GM18870 (cell line): ENCODE results near the gene NCOA1.
"Not testable (repeated sequence)": the region's sequence is repeated elsewhere in the genome, so short reads cannot be mapped to it uniquely, and the experiment has no call there.

Experiments
- ATAC-seq: cut with Tn5 transposase; IDR thresholded peaks from one replicate; pipeline ENCODE4 v1.9.1; 2021; ENCODE audit warnings: moderate library complexity; ENCODE audit not compliant: unreplicated experiment

Gene NCOA1

DNA sequence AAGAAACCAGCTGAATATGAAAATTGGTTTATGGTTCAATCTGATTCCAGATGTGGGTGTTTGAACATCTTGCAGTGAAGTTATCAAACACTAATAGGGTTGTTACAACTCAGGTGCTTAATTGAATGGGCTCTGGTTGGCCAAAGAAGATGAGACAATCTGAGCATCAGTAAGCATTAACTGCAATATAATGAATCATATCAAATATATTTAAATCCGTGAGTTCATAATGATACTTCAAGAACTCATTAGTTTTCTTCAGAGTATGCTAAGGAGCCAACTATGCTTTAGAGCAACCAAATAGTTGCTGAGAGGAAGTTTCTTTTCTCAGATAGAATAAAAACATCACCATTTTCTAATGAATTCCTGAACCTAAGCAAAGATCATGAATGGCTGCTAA, 79.2 kb downstream of the NCOA1 start:
- no peak for ATAC-seq

DNA sequence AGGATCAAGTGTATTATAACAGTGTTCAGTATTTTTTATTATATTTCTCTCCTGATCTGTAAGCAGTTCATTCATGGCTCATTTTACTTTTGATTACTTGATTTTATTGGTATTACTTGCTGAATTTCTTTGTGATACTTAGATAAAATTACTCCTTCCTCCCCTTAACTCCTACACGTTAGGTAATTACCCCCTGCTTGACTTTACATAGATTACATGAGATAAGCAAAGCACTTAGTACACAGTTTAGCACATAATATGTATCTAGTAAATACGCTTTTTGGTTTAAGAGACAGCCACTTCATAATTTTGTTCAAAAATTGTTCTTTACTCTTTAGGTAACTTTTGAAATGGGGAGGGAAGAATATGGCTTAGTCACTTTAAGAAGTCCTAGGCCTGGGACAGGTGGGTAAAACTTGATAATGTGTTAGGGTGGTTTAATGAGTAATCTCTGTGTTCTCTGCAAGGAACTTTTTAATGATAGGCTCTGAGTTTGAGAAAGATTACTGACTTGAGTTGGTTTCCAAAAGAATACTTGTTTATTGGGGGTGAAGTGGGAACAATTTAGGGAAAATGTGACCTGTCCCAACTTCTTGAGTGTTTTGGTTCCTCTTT, 80.9 kb downstream of the NCOA1 start:
- ATAC-seq, result no peak

DNA sequence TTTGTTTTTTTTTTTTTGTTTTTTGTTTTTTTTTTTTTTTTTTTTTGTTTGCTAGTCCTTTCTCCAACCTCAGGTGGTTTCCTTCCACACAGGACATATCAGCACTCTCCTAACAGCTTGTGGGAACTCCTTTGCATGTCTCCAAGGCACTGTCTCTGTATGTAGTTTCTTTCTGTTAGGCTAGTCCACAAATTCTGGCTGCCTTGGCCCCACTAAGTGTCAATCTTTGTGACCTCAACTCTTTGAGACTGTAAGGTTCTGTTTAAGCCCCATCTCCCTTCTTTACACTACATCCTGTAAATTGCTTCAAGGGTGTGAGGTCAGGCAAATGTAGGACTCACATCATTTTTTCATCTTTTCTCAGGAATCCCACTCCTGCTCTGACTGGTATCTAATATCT, 85.1 kb downstream of the NCOA1 start:
- ATAC-seq, result no peak

DNA sequence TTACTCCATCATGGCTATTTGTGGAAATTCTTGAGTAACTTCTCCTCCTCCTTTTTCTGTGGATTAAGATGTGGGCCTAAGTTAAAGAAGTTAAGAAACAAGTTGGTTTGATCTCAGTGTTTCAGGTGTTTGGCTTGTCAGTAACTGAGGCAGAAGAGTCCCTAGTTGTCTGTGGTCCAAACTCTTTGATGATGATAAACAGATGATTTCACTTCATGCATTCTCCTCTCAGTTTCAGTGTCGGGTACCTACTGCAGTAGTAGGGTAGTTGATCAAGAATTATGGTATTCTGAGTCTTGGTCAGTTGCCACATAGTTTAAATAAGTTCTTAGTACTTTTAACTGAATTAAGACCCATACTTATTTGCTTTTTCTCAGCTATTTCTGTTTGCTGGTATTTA, 85.6 kb downstream of the NCOA1 start:
- ATAC-seq, result no peak

DNA sequence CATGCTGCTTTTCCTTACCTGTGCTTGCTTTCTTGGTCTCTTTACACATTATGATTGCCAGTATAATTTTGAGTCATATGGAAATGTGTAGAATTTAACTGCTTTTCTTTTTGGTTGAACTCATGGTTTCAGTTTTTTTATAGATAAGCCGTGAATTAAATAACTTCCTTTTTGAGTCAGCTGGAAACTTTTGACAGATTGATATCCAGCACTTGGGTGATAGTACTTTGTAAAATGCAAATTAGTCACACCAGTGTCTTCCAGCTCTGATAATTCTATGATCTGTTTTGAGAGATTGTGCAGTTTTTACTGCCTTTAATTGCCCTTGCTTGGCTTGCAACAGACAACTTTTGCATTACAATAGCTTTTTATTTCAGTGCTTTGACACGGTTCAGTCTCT, 86.4 kb downstream of the NCOA1 start:
- peak; percentile 77 for ATAC-seq

DNA sequence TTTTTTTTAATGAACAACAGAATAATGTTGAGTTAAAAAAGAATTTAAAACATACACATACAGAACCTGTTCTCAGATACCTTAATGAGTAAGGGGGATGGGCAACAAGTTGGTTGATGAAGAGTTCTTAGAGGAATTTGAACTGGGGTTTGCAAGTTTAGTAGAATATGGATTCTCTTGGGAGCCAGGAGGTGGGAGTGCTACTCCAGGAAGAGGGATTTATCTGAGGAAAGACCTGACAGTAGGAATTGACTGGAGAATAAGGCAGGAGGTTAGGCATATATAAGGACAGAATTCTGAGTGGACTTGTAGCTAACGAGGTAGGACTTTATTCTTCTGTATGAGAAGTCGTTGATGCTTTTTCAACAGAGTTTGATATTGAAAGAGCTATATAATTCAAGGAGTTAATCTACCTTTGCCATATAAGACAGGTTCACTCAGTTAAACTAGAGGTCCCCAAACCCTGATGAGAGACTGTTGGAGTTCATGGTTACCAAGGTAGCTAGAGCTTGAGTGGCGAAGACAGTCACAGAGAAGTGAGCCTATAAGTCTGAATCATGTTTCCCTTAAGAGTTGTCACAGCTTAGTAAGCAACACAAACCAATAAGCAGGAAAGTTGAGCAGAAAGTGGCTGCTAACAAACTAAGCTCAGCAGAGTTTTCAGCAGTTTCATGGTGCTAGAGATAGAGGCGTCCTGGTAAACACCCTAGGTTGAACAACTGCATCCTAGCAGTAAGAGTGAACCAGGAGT, 88.2 kb downstream of the NCOA1 start:
- no peak for ATAC-seq

DNA sequence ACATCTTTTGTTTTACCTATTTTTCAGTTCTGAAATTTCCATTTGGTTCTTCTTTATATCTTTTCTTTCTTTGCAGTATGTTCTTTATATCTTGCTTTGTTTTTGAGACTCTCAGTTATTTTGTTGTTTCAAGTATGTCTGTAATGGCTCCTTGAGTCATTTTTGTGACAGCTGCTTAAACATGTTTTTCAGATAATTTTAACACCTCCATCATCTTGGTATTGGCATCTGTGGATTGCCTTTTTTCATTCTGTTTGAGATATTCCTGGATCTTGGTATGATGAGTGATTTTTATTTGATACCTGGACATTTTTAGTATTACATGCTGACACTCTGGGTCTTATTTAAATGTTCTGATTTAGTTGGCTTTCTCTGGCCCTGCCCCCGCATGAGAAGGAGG, 89.5 kb downstream of the NCOA1 start:
- ATAC-seq, result no peak

DNA sequence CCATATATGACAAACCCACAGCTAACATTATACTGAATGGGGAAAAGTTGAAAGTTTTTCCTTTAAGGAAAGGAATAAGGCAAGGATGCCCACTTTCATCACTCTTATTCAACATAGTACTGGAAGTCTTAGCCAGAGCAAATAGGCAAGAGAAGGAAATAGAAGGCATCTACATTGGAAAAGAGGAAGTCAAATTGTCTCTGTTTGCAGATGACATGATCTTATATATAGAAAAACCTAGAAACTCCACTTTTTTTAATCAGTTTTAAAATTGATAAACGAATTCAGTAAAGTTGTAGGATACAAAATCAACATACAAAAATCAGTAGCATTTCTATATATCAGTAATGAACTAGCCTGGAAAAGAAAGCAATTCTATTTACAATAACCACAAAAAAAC, 90.9 kb downstream of the NCOA1 start:
- not testable (repeated sequence) for ATAC-seq

DNA sequence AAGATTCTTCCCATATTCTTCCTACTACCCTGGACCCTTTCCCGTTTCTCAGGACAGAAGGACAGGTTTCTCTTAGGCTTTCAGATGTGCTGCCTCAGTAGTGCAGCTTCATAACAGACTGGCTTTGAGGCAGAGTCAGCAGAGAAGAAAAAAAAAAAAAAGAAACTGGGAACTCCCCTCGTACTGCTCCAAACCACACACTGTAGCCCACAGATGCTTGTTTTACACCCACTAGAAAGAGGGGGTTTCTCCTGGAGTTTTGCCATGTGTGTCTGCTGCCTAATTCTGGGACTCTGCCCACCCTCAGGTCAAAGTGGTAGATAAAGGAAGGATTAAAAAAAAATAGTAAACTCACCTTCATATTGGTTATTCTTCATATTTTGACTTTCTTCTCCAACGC, 95.9 kb downstream of the NCOA1 start:
- ATAC-seq, result peak; percentile 66

DNA sequence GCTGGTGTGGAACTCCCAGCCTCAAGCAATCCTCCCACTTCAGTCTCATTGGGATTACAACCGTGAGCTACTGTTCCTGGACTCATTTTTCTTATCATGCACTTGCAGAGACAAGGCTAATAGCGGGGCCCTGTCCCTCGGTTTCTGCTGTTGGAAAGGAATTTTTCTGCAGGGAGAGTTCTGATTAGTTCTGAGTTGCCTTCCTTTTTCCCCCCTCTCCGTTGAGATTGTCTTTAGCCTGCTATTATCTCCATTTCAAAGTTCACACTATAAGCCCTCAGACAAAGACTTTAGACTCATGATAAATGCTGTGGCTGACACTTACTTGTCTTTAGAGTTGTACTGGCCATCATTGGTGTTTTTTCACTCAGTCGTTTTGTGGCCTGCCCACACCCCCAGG, 97.2 kb downstream of the NCOA1 start:
- no peak for ATAC-seq

DNA sequence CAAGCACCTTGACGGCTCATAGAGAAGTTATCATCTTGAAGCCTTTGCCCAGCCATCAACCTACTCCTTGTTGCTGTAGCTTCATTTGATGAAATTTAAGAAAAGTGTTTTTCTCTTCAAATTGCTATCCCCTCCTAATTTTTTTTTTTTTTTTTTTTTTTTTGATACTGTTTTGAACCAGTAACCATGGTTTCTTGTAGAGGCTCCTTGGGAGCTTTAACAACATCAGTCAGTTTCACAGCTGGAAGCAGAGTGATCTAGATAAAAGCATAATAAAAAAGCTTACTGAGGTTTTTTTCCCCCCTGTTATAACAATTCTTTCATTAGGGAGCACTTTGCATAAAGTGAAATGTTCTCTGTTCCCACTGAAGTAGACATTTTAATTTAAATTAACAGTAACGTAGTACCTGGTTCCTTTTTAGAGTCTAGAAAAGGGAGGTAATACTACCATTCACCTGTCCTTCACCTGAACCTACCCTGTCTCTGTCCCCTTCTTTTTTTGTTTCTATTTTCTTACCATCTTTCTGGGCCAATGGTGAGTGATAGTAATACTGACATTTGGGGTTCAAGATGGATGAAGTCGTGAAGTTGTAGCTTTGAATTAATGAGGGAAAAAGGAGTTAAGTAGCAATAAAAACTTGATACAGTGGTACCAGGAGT, 101.5 kb downstream of the NCOA1 start:
- no peak for ATAC-seq

DNA sequence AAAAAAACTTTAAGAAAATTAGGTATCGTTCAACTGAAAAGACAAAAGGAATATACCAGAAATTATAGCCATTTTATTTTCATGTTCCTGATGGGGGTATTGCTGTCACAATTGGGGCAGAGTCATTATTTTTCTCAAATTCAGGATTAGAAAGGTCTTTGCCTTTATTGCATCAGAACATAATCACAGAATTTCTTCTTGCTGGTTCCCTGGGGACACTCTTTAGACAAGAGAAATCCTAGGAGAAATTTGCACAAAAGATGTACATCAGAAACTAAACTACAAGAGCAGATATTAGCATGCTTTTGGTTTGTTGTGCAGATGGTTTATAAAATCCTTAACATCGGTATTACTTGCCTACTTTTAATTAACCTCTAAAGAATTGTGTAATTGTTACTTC, 103.2 kb downstream of the NCOA1 start:
- ATAC-seq, result no peak

DNA sequence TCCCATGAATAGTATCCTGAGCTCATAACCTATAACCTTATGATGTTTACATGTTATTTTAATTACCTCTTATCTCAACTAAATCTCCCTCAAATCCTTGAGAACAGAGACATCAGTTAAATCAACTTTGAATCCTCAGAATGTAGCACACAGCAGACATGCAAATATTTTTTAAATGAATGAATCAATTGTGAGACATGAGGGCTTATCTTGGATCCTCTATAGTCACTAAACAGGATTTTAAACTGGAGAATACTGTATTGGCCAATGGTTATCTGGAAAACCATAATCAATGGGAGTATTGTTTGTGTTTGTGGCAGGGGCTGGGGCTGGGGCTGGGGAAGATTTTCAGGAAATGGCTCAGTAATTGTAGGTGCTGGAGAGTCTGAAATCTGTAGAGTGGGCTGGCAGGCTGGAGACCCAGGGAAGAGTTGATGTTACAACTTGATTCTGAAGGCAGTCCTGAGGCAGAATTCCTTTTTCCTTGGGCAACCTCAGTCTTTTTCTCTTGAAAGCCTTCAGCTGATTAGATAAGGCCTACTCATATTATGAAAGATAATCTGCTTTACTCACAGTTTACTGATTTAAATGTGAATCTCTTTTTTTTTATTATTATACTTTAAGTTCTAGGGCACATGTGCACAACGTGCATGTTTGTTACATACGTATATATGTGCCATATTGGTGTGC, 106.3 kb downstream of the NCOA1 start:
- ATAC-seq, result no peak

DNA sequence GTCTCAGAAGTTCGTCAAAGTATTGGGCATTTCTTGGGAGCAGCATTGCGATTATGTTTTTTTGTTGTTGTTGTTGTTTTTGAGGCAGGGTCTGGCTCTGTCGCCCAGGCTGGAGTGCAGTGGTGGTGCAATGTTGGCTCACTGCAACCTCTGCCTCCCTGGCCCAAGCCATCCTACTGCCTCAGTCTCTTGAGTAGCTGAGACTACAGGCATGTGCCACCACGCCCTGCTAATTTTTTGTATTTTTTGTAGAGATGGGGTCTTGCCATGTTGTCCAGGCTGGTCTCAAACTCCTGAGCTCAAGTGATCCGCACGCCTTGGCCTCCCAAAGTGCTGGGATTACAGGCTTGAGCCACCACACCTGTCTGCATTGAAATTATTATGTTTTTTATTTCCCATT, 109.1 kb downstream of the NCOA1 start:
- not testable (repeated sequence) for ATAC-seq

DNA sequence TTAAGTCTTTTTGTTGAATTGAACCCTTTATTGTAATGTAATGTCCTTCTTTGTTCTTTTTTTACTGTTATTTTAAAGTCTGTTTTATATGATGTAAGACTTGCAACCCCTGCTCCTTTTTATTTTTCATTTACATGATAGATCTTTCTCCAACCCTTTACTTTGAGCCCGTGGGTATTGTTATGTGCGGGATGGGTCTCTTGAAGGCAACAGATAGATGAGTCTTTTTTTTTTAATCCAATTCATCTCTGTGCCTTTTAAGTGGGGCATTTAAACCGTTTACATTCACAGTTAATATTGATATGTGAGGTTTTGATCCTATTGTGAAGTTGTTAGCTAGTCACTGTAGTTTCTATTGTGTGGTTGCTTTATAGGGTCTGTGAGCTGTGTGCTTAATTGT, 120.6 kb downstream of the NCOA1 start:
- ATAC-seq, result no peak

DNA sequence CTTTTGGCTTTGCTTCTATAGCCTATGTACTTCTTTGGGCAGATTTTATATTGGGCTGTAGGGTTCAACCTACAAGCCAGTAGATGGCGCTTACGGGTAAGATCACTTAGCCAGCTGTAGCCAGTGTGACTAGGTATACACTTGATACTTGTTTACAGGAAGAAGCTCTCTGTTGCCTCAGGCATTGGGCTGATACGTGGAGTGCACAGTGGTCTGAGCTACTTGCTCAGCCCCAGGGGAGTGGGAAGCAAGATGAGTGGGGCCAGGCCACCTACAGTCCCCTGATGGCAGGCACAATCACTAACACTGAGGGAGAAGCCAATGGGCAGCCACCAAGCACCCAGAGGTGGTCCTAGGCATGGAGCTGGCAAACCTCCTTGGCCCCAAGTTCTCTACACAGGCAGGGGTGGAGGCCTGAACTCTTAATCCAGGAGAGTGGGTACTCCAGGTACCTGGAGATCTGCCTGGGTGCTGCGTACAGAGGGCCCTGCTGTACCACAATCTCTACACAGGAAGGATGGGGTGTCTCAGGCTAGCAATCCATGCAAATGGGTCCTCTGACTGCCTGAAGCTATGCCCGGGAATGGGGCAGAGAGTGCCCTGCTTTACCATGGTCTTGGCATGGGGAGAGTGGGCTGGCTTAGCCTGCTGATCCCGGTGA, 122.2 kb downstream of the NCOA1 start:
- no peak for ATAC-seq

DNA sequence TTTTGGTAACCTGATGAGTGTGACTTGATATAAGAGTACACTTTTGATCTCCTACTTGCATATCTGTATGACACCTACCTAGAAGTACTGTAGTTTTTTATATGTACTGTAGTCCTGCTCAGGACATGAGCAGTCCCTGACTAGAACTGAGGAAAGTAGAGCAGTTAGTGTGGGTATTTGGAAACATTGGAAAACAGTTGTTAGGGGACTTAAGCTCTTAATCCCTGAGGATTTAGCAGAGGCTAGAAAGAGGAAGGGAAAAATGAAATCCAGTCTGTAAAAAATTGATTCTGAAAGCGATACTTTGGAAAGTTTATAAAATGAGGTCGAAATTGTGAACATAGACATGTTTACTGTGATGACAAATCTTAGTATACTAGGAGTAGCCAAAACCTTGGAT, 125.6 kb downstream of the NCOA1 start:
- ATAC-seq, result no peak

DNA sequence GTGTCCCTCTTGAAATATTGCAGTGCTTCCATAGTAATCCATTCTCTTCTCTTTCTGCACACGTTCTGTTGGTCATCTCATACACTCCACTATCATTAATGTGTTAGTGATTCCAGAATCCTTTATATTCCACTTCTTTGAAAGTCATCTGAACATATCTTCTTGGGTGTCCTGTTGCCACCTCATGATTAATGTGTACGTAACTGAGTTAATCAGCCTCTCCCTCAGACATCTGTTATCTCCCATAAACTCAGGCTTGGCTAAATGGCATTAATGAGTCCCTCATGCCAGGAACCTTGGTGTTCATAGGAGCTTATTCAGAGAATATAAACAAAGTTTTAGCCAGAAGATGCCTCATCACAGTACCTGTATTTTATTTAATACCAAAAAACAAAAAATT, 126.4 kb downstream of the NCOA1 start:
- ATAC-seq, result no peak

DNA sequence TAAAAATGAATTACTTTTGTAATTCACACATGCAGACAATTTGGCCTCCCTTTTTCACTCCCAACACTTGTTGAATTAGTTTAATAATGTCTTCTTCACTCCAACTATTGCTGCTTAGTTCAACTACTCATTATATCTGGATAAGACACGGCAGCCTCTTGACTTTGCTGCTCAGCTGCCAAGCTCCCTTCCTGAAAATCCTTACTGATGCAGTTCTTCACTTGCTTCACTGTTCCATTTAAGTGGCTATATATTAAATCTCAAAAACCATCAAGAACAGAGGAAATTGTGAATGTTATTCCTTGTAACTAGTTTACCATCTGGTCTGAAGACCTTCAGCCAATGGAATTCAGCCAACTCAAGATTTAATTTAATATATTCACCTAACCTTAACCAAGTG, 127.1 kb downstream of the NCOA1 start:
- no peak for ATAC-seq

DNA sequence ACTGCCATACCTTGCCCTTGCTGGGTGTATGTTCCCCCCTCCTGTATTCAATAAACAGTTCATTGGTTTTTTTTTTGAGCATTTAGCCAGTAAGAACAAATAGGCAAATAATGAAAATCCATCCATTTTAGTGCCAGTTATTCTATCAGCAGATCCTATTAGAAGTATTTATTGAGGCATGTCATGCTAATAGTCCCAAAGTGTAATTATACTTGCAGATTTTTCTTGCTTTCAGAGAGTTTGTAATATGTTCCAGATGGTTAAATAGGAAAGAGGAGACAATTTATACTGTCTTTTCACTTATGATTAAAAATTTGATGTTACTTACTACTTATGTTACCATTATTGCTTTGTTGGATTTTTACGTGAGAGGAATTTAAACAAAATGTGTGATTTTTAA, 127.6 kb downstream of the NCOA1 start:
- ATAC-seq, result no peak

DNA sequence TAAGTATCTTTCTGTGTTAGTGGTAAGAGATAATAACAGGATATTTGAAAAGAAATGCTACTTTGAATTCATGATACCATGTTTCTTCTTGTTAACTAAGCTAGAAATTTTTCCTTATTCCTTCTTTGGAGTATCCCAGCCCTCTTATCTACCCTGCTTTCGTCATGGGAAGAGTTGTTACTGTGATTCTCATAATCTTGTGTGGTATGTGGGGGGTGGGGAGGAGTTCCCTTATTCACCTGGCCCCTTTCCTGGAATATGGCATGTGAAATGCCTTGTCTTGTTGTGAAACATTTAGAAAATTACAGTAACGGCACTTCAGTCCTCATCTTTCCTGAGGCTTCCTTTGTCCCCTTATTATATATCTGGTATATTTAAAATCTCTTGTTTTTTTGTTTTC, 129.9 kb downstream of the NCOA1 start:
- no peak for ATAC-seq
